Panc1 (cell line): ENCODE measurements around the gene KAZN.

ENCODE experiments used
- TCF7L2 ChIP-seq: IDR thresholded peaks from 2 replicates; pipeline ENCODE4 v1.6.1; 2011; ENCODE audit warnings: mild to moderate bottlenecking, low read depth, low read length, inconsistent platforms
- TF ChIP-seq, protein P1 (sequence below): fragments of 450-650 bp; IDR thresholded peaks from 2 replicates; pipeline ENCODE4 v1.5.1; 2017; ENCODE audit warnings: mild to moderate bottlenecking
- TF ChIP-seq, protein P2 (sequence below), 2 experiments: IDR thresholded peaks; 2 replicates each; pipeline ENCODE4 v1.6.1; 2011 to 2012; ENCODE audit warnings: low read depth in 2 of 2, control low read depth in 1 of 2, low read length in 1 of 2, mild to moderate bottlenecking in 1 of 2, moderate library complexity in 1 of 2; ENCODE audit not compliant: insufficient read depth in 1 of 2

DNA sequence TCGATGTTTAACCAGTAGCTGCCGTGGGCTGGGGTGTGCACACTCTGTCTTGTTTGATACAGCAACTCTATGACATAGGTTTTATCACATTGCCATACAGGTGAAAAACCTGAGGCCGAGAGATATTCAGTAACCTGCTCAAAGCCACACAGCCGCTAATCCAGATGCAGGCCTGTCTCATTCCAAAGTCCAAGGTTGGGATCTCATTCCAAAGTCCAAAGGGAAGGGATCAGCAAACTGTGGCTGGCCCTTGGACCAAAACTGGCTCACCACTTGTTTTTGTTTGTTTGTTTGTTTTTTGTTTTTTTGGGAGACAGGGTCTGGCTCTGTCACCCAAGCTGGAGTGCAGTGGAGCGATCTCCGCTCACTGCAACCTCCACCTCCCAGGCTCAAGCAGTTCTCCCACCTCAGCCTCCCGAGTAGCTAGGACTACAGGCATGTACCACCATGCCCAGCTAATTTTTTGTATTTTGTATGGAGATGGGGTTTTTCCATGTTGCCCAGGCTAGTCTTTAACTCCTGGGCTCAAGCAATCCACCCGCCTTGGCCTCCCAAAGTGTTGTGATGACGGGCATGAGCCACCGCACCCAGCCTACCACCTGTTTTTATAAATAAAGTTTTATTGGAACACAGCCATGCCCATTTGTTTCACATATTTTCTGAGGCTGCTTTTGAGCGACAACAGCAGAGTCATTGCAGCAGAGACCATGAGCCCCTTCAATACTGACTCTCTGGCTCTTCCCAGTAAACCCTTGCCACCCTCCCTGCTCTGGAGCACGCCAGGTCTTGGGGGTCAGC lies 391.6 kb downstream of the KAZN start:
- TF ChIP-seq, protein P1, sequence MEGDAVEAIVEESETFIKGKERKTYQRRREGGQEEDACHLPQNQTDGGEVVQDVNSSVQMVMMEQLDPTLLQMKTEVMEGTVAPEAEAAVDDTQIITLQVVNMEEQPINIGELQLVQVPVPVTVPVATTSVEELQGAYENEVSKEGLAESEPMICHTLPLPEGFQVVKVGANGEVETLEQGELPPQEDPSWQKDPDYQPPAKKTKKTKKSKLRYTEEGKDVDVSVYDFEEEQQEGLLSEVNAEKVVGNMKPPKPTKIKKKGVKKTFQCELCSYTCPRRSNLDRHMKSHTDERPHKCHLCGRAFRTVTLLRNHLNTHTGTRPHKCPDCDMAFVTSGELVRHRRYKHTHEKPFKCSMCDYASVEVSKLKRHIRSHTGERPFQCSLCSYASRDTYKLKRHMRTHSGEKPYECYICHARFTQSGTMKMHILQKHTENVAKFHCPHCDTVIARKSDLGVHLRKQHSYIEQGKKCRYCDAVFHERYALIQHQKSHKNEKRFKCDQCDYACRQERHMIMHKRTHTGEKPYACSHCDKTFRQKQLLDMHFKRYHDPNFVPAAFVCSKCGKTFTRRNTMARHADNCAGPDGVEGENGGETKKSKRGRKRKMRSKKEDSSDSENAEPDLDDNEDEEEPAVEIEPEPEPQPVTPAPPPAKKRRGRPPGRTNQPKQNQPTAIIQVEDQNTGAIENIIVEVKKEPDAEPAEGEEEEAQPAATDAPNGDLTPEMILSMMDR = no peak
- TF ChIP-seq TCF7L2 = no peak
- TF ChIP-seq, protein P2, sequence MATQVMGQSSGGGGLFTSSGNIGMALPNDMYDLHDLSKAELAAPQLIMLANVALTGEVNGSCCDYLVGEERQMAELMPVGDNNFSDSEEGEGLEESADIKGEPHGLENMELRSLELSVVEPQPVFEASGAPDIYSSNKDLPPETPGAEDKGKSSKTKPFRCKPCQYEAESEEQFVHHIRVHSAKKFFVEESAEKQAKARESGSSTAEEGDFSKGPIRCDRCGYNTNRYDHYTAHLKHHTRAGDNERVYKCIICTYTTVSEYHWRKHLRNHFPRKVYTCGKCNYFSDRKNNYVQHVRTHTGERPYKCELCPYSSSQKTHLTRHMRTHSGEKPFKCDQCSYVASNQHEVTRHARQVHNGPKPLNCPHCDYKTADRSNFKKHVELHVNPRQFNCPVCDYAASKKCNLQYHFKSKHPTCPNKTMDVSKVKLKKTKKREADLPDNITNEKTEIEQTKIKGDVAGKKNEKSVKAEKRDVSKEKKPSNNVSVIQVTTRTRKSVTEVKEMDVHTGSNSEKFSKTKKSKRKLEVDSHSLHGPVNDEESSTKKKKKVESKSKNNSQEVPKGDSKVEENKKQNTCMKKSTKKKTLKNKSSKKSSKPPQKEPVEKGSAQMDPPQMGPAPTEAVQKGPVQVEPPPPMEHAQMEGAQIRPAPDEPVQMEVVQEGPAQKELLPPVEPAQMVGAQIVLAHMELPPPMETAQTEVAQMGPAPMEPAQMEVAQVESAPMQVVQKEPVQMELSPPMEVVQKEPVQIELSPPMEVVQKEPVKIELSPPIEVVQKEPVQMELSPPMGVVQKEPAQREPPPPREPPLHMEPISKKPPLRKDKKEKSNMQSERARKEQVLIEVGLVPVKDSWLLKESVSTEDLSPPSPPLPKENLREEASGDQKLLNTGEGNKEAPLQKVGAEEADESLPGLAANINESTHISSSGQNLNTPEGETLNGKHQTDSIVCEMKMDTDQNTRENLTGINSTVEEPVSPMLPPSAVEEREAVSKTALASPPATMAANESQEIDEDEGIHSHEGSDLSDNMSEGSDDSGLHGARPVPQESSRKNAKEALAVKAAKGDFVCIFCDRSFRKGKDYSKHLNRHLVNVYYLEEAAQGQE (IDR thresholded peaks at IDR 0.05; ENCODE audit: insufficient read depth in 1 of 2, low read depth in 2 of 2, low read length in 1 of 2) = no peak
